Measurements from ENCODE around the gene JAZF1.

The JAZF1 gene

GRCh38 chr7:27788437-27788836 lies 392.2 kb downstream of the JAZF1 start:
- no peak for DNase-seq

- DNase-seq = peak; percentile 28
Observed at GRCh38 chr7:27784399-27785053, 396.1 kb downstream of the JAZF1 start.

GRCh38 chr7:27782849-27783248 lies 397.7 kb downstream of the JAZF1 start:
- DNase-seq = no peak

GRCh38 chr7:27781188-27781587 lies 399.4 kb downstream of the JAZF1 start:
- no peak for DNase-seq
